Testis (tissue), 2 donors: ENCODE measurements around the gene NSUN2.

Experiments
- POLR2A ChIP-seq: fragments of 450-650 bp; IDR thresholded peaks from one replicate; pipeline ENCODE4 v1.6.1; 2017; ENCODE audit warnings: antibody characterized with exemption, mild to moderate bottlenecking, moderate library complexity
- TF ChIP-seq, protein P1 (sequence below), 3 experiments: fragments of 450-650 bp in 2 of 3; fragments of 200-600 bp in 1 of 3; sonication (generic) in 1 of 3; IDR thresholded peaks; one replicate each; pipeline ENCODE4 v1.5.1; 2016 to 2019; ENCODE audit warnings: antibody characterized with exemption in 3 of 3, mild to moderate bottlenecking in 2 of 3, moderate library complexity in 1 of 3

- TF ChIP-seq, protein P1, sequence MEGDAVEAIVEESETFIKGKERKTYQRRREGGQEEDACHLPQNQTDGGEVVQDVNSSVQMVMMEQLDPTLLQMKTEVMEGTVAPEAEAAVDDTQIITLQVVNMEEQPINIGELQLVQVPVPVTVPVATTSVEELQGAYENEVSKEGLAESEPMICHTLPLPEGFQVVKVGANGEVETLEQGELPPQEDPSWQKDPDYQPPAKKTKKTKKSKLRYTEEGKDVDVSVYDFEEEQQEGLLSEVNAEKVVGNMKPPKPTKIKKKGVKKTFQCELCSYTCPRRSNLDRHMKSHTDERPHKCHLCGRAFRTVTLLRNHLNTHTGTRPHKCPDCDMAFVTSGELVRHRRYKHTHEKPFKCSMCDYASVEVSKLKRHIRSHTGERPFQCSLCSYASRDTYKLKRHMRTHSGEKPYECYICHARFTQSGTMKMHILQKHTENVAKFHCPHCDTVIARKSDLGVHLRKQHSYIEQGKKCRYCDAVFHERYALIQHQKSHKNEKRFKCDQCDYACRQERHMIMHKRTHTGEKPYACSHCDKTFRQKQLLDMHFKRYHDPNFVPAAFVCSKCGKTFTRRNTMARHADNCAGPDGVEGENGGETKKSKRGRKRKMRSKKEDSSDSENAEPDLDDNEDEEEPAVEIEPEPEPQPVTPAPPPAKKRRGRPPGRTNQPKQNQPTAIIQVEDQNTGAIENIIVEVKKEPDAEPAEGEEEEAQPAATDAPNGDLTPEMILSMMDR (IDR thresholded peaks at IDR 0.05): no peak
- no peak for TF ChIP-seq POLR2A
Measured at GRCh38 chr5:6579535-6579934, 53.3 kb downstream of the NSUN2 start.
